Measurements from ENCODE around the gene TOMM70.

DNA sequence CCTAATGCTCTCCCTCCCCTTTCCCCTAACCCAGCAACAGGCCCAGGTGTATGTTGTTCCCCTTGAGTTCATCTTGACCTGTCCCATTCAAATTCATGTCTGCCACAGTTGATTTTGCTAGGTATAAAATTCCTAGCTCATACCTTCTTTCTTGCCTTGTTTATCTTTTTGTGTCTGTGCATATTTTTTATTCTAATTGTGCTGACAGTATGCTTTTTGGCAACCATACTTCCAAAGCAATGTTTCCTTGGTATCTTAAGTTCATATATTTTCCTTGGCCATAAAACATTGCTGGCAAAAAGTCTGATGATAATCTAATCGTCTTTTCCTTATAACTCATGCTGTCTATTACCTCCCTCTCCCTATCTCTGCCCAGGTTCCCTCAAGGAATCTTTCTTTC lies 16.0 kb upstream of the TOMM70 start:
- TF ChIP-seq, protein P1, sequence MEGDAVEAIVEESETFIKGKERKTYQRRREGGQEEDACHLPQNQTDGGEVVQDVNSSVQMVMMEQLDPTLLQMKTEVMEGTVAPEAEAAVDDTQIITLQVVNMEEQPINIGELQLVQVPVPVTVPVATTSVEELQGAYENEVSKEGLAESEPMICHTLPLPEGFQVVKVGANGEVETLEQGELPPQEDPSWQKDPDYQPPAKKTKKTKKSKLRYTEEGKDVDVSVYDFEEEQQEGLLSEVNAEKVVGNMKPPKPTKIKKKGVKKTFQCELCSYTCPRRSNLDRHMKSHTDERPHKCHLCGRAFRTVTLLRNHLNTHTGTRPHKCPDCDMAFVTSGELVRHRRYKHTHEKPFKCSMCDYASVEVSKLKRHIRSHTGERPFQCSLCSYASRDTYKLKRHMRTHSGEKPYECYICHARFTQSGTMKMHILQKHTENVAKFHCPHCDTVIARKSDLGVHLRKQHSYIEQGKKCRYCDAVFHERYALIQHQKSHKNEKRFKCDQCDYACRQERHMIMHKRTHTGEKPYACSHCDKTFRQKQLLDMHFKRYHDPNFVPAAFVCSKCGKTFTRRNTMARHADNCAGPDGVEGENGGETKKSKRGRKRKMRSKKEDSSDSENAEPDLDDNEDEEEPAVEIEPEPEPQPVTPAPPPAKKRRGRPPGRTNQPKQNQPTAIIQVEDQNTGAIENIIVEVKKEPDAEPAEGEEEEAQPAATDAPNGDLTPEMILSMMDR (IDR thresholded peaks at IDR 0.05) = no peak
- no peak for TF ChIP-seq POLR2A (IDR thresholded peaks at IDR 0.05)

Data from adrenal gland (tissue), 5 donors.